GM10266 (cell line): Measurements from ENCODE around the gene PTPRR.

Experiments used
- DNase-seq: peaks from one replicate; pipeline ENCODE4 v3.0.0; 2012; ENCODE audit errors: extremely low spot score
- CTCF ChIP-seq: IDR thresholded peaks from 2 replicates; pipeline ENCODE4 v1.5.1; 2012; ENCODE audit warnings: mild to moderate bottlenecking, low read depth; ENCODE audit not compliant: control insufficient read depth, insufficient read depth; ENCODE audit errors: missing control alignments

PTPRR gene

GRCh38 chr12:70798016-70798783 lies 122.3 kb downstream of the PTPRR start:
- no peak for TF ChIP-seq CTCF
- no peak for DNase-seq

GRCh38 chr12:70796989-70797388 lies 123.5 kb downstream of the PTPRR start:
- DNase-seq, result no peak
- no peak for TF ChIP-seq CTCF

DNA sequence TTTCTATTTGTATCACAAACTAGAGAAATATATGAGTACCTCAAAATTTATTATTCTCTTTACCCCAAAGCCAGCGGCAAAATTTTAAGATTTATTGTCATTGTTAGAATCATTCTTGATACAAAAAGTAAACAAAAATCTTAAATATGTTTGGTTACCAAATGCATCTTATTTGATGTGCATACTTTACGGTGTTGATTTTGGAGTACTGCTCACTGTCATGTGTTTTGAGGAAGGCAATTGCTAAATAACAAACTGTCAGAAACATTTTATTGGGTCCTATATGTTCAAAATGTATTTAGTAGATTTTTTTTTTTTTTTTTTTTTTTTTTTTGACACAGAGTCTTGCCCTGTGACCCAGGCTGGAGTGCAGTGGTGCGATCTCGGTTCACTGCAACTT lies 124.9 kb downstream of the PTPRR start:
- DNase-seq, result no peak
- TF ChIP-seq CTCF, result no peak

DNA sequence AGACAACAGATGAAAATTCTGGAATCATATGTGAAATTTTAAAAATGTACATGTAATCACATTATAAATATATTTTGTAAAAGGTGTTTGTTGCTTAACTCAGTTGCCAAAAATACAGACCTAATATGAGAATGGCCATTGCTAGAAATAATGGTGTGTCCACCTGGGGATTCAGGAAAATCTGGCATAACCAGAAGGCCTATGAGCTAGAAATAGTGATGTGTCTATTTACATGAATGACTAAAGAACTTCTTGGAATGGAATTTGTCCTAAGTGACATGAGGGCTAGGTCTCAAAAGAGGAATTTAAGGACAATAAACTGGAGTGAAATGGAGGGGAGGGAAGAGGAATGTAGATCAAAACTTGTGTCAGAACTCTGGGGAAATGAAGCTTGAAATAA lies 126.4 kb downstream of the PTPRR start:
- TF ChIP-seq CTCF, result no peak

GRCh38 chr12:70788774-70789173 lies 131.8 kb downstream of the PTPRR start:
- no peak for TF ChIP-seq CTCF
- no peak for DNase-seq

More for the DNA sequence above, 126.4 kb downstream of the PTPRR start:
- no peak for DNase-seq

- no peak for TF ChIP-seq CTCF
- DNase-seq, result no peak
Observed at GRCh38 chr12:70787612-70788011, 132.9 kb downstream of the PTPRR start.

- DNase-seq, result no peak
- no peak for TF ChIP-seq CTCF
Observed at GRCh38 chr12:70785896-70786295, 134.6 kb downstream of the PTPRR start.
